CD14-positive monocyte (primary cell): ENCODE measurements around the gene MGAT4D. TPM values are rescaled to one million over a fixed set of nuclear protein-coding genes. Genes with fewer than 3 reads are reported as not detected.
"Not testable (repeated sequence)": the region's sequence is repeated elsewhere in the genome, so short reads cannot be mapped to it uniquely, and the experiment has no call there.

Experiments
- DNase-seq, 3 donors: peaks; one replicate each; pipeline ENCODE4 v3.0.0-alpha.2; 2011 to 2022
- H2AFZ ChIP-seq: 2 replicates; pipeline ENCODE4 v1.6.0; 2012; ENCODE audit warnings: mild to moderate bottlenecking, low read depth, low read length, inconsistent platforms; ENCODE audit not compliant: insufficient read depth, poor library complexity, severe bottlenecking
- H3K27ac ChIP-seq, 2 donors: 1 replicate in 1 of 2; 2 replicates in 1 of 2; pipeline ENCODE4 v1.5.1; 2012 to 2013; ENCODE audit warnings: low read length in 2 of 2, control low read depth in 1 of 2, inconsistent platforms in 1 of 2, low read depth in 1 of 2, mild to moderate bottlenecking in 1 of 2
- H3K27me3 ChIP-seq, 2 donors: one replicate each; pipeline versions ENCODE4 v1.6.0 to v1.6.1; 2011 to 2013; ENCODE audit warnings: low read length in 2 of 2; ENCODE audit not compliant: control insufficient read depth in 2 of 2, insufficient read depth in 2 of 2
- H3K36me3 ChIP-seq, 2 donors: replicated peaks in 1 of 2; 1 replicate in 1 of 2; 2 replicates in 1 of 2; pipeline versions ENCODE4 v1.5.1 to v1.6.1; 2012 to 2013; ENCODE audit warnings: low read length in 2 of 2, control low read depth in 1 of 2, inconsistent platforms in 1 of 2, mild to moderate bottlenecking in 1 of 2; ENCODE audit not compliant: insufficient read depth in 2 of 2, control insufficient read depth in 1 of 2
- H3K4me1 ChIP-seq, 2 donors: 1 replicate in 1 of 2; 2 replicates in 1 of 2; pipeline versions ENCODE4 v1.5.1 to v1.6.1; 2012 to 2013; ENCODE audit warnings: low read length in 2 of 2, control low read depth in 1 of 2, inconsistent platforms in 1 of 2, mild to moderate bottlenecking in 1 of 2, moderate library complexity in 1 of 2; ENCODE audit not compliant: insufficient read depth in 2 of 2, control insufficient read depth in 1 of 2
- H3K4me2 ChIP-seq: replicated peaks from 2 replicates; pipeline ENCODE3; 2012; ENCODE audit warnings: low read length, moderate library complexity, mild to moderate bottlenecking; ENCODE audit not compliant: poor library complexity, severe bottlenecking; ENCODE audit errors: extremely low read depth
- H3K4me3 ChIP-seq, 3 experiments: fragments of 200-600 bp in 1 of 3; sonication (generic) in 1 of 3; replicated peaks in 1 of 3; 1 replicate in 2 of 3; 2 replicates in 1 of 3; pipeline ENCODE4 v1.5.1; 2011 to 2013; ENCODE audit warnings: low read length in 3 of 3, mild to moderate bottlenecking in 3 of 3, control low read depth in 2 of 3, low read depth in 2 of 3, inconsistent platforms in 1 of 3, moderate library complexity in 1 of 3
- H3K79me2 ChIP-seq: 2 replicates; pipeline ENCODE4 v1.6.0; 2012; ENCODE audit warnings: mild to moderate bottlenecking, control low read depth, inconsistent platforms, low read length, moderate library complexity; ENCODE audit not compliant: insufficient read depth
- H3K9ac ChIP-seq: 2 replicates; pipeline ENCODE4 v1.6.0; 2017; ENCODE audit warnings: low read length, mild to moderate bottlenecking; ENCODE audit not compliant: insufficient read depth, poor library complexity, severe bottlenecking
- H3K9me3 ChIP-seq, 2 donors: replicated peaks in 1 of 2; 1 replicate in 1 of 2; 2 replicates in 1 of 2; pipeline versions ENCODE4 v1.5.1 to v1.6.1; 2012 to 2013; ENCODE audit warnings: low read length in 2 of 2, control low read depth in 1 of 2; ENCODE audit not compliant: control insufficient read depth in 1 of 2, insufficient read depth in 1 of 2
- H4K20me1 ChIP-seq: 2 replicates; pipeline ENCODE4 v1.6.0; 2012; ENCODE audit warnings: mild to moderate bottlenecking, low read length, control low read depth, moderate library complexity; ENCODE audit not compliant: insufficient read depth
- H3K27ac Mint-ChIP-seq, 7 donors: one replicate each; pipeline ENCODE4 v1.8.0; 2020; ENCODE audit warnings: mild to moderate bottlenecking in 7 of 7, mixed read lengths in 7 of 7, moderate library complexity in 6 of 7, inconsistent platforms in 2 of 7
- H3K27me3 Mint-ChIP-seq, 3 donors: one replicate each; pipeline ENCODE4 v1.8.0; 2021 to 2022; ENCODE audit warnings: low read depth in 3 of 3, mild to moderate bottlenecking in 3 of 3, mixed read lengths in 3 of 3, moderate library complexity in 3 of 3, inconsistent platforms in 1 of 3
- H3K36me3 Mint-ChIP-seq, 2 donors: one replicate each; pipeline ENCODE4 v1.8.0; 2020; ENCODE audit warnings: mixed read lengths in 2 of 2, inconsistent platforms in 1 of 2, mild to moderate bottlenecking in 1 of 2
- H3K4me1 Mint-ChIP-seq: one replicate; pipeline ENCODE4 v1.8.0; 2020; ENCODE audit warnings: mild to moderate bottlenecking, mixed read lengths
- H3K4me3 Mint-ChIP-seq, 2 donors: one replicate each; pipeline ENCODE4 v1.8.0; 2020; ENCODE audit warnings: mild to moderate bottlenecking in 2 of 2, mixed read lengths in 2 of 2, moderate library complexity in 1 of 2
- H3K9me3 Mint-ChIP-seq, 7 donors: one replicate each; pipeline ENCODE4 v1.8.0; 2020 to 2022; ENCODE audit warnings: mixed read lengths in 7 of 7, mild to moderate bottlenecking in 6 of 7, moderate library complexity in 6 of 7, inconsistent platforms in 2 of 7
- WGBS: methylation state at CpG from one replicate; pipeline ENCODE4 v1.1.5; 2013; ENCODE audit warnings: missing lambda C conversion rate; ENCODE audit not compliant: insufficient coverage; 5-methylcytosine and 5-hydroxymethylcytosine counted together
- intact Hi-C, 2 donors: fragments of 100-400 bp; cut with micrococcal nuclease; formaldehyde crosslinking; loops; one replicate each; pipeline versions ENCODE4 v1.15.0 to v1.15.1; 2023
- polyA plus RNA-seq, 3 donors: library from polyadenylated mRNA; depleted of rRNA in 1 of 3; unstranded in 2 of 3; stranded (reverse) in 1 of 3; fragments of 300-500 nt in 2 of 3; fragments of >200 nt in 1 of 3; fragmentation: Illumina TruSeq in 2 of 3; gene quantifications; 1 replicate in 2 of 3; 2 replicates in 1 of 3; pipeline ENCODE4 v1.2.3, GENCODE V29; 2012 to 2021
- TF ChIP-seq, protein P1 (sequence below): fragments of 200-600 bp; IDR thresholded peaks from one replicate; pipeline ENCODE4 v1.8.0; 2022; ENCODE audit warnings: antibody characterized with exemption, mild to moderate bottlenecking

Gene MGAT4D
- polyA plus RNA-seq, 3 donors, result not detected

- H3K4me1 Mint-ChIP-seq, result no peaks in the 10 kb centered on the region
- H3K9me3 ChIP-seq, result no peaks in the 10 kb centered on the region
- no peak overlapping the region for H3K9ac ChIP-seq
- peaks cover 0 to 2% (median 2%) of the 10 kb centered on the region in 3 donors for H3K27me3 Mint-ChIP-seq
- no peaks in the 10 kb centered on the region for H3K27me3 ChIP-seq
- H3K27ac ChIP-seq, result no peak overlapping the region
- no peaks in the 10 kb centered on the region for H3K36me3 ChIP-seq
- TF ChIP-seq, protein P1, sequence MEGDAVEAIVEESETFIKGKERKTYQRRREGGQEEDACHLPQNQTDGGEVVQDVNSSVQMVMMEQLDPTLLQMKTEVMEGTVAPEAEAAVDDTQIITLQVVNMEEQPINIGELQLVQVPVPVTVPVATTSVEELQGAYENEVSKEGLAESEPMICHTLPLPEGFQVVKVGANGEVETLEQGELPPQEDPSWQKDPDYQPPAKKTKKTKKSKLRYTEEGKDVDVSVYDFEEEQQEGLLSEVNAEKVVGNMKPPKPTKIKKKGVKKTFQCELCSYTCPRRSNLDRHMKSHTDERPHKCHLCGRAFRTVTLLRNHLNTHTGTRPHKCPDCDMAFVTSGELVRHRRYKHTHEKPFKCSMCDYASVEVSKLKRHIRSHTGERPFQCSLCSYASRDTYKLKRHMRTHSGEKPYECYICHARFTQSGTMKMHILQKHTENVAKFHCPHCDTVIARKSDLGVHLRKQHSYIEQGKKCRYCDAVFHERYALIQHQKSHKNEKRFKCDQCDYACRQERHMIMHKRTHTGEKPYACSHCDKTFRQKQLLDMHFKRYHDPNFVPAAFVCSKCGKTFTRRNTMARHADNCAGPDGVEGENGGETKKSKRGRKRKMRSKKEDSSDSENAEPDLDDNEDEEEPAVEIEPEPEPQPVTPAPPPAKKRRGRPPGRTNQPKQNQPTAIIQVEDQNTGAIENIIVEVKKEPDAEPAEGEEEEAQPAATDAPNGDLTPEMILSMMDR, result no peak
- no peak overlapping the region for H3K4me2 ChIP-seq
- intact Hi-C loops, result no loop called here
- H3K4me1 ChIP-seq, result no peaks in the 10 kb centered on the region
- WGBS, result no CpG with 5 or more reads among the region's 3 CpGs
- no peak for DNase-seq
- H4K20me1 ChIP-seq, result no peaks in the 10 kb centered on the region
- no peak overlapping the region for H3K4me3 ChIP-seq
- peaks cover 0 to 4% (median 0%) of the 10 kb centered on the region in 7 donors for H3K9me3 Mint-ChIP-seq
- no peak overlapping the region for H3K4me3 Mint-ChIP-seq
- no peaks in the 10 kb centered on the region for H3K36me3 Mint-ChIP-seq
- no peak overlapping the region for H3K27ac Mint-ChIP-seq
- H3K79me2 ChIP-seq, result no peaks in the 10 kb centered on the region
- no peak overlapping the region for H2AFZ ChIP-seq
Measured at GRCh38 chr4:140448162-140448561, 49.9 kb downstream of the MGAT4D start.

GRCh38 chr4:140444347-140444746 is 53.7 kb downstream of the MGAT4D start:
- H3K4me3 Mint-ChIP-seq, intact Hi-C loops, H3K36me3 ChIP-seq, H3K4me3 ChIP-seq, DNase-seq, H3K4me1 ChIP-seq, H3K27me3 ChIP-seq, H4K20me1 ChIP-seq, H3K79me2 ChIP-seq, H3K9ac ChIP-seq, H3K27me3 Mint-ChIP-seq, H3K4me2 ChIP-seq, H3K36me3 Mint-ChIP-seq, H3K9me3 ChIP-seq, H3K27ac ChIP-seq, H2AFZ ChIP-seq, H3K4me1 Mint-ChIP-seq, H3K9me3 Mint-ChIP-seq, H3K27ac Mint-ChIP-seq: not testable (repeated sequence)
- no CpG with 5 or more reads among the region's 4 CpGs for WGBS
